Effector memory CD4-positive, alpha-beta T cell (primary cell): ENCODE measurements around the gene CAPZA3.
"Not testable (repeated sequence)": the region's sequence is repeated elsewhere in the genome, so short reads cannot be mapped to it uniquely, and the experiment has no call there.

ENCODE experiments used
- DNase-seq, 3 donors: peaks; one replicate each; pipeline ENCODE4 v3.0.0-alpha.2; 2020
- H3K27ac ChIP-seq: 2 replicates; pipeline ENCODE4 v1.7.0; 2013; ENCODE audit warnings: mild to moderate bottlenecking, low read length, moderate library complexity; ENCODE audit not compliant: insufficient read depth, poor library complexity, severe bottlenecking
- H3K27me3 ChIP-seq: replicated peaks from 2 replicates; pipeline ENCODE4 v1.7.0; 2013; ENCODE audit warnings: mild to moderate bottlenecking, low read length; ENCODE audit not compliant: insufficient read depth, control insufficient read depth, poor library complexity, severe bottlenecking
- H3K36me3 ChIP-seq: 2 replicates; pipeline ENCODE4 v1.7.0; 2013; ENCODE audit warnings: mild to moderate bottlenecking, low read length, moderate library complexity; ENCODE audit not compliant: control insufficient read depth, insufficient read depth
- H3K4me1 ChIP-seq: 2 replicates; pipeline ENCODE4 v1.7.0; 2013; ENCODE audit warnings: low read length, mild to moderate bottlenecking; ENCODE audit not compliant: control insufficient read depth, insufficient read depth, poor library complexity, severe bottlenecking
- H3K4me3 ChIP-seq: 2 replicates; pipeline ENCODE4 v1.7.0; 2013; ENCODE audit warnings: low read length, low read depth, mild to moderate bottlenecking; ENCODE audit not compliant: insufficient read depth, poor library complexity, severe bottlenecking
- H3K9me3 ChIP-seq: 2 replicates; pipeline ENCODE4 v1.7.0; 2013; ENCODE audit warnings: mild to moderate bottlenecking, low read length, moderate library complexity; ENCODE audit not compliant: control insufficient read depth

Gene CAPZA3

DNA sequence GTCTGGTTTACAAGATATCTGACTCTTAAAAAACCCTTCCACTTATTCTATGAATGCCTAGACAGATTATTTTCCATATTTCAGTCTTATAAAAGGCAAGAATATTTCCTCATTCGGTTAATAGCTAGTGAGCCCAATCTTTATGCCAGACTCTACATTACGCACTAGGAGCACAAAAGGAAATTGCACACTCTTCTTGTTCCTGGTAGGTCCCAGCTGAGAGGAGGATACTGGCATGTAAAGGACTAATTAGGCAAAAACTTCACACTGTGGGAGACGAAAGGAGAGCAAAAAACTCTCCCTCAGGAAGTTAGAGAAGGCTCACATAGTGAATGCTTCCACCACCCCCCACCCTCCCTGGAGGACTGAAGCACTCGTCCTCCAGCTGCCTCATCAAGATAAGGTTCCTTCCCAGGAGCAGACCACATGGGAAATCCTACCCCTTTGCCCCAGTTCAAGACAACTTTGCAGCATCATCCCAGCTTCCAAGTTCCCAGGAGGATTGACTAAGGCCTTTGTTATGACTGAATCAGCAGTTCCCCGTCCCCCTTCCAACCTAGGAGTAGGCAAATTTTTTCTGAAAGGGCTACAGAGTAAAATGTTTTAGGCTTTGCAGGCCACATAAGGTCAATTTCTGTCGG lies 14.5 kb downstream of the CAPZA3 start:
- DNase-seq: no peak
- Histone ChIP-seq H3K9me3 (no peaks in the 10 kb centered on the region), H3K36me3 (no peaks in the 10 kb centered on the region), H3K27me3 (no peaks in the 10 kb centered on the region), H3K4me3 (no peak overlapping the region), H3K4me1 (no peaks in the 10 kb centered on the region), H3K27ac (no peak overlapping the region)

GRCh38 chr12:18752947-18753346 lies 15.0 kb downstream of the CAPZA3 start:
- Histone ChIP-seq H3K9me3 (no peaks in the 10 kb centered on the region), H3K4me3 (no peak overlapping the region), H3K27ac (no peak overlapping the region)

DNA sequence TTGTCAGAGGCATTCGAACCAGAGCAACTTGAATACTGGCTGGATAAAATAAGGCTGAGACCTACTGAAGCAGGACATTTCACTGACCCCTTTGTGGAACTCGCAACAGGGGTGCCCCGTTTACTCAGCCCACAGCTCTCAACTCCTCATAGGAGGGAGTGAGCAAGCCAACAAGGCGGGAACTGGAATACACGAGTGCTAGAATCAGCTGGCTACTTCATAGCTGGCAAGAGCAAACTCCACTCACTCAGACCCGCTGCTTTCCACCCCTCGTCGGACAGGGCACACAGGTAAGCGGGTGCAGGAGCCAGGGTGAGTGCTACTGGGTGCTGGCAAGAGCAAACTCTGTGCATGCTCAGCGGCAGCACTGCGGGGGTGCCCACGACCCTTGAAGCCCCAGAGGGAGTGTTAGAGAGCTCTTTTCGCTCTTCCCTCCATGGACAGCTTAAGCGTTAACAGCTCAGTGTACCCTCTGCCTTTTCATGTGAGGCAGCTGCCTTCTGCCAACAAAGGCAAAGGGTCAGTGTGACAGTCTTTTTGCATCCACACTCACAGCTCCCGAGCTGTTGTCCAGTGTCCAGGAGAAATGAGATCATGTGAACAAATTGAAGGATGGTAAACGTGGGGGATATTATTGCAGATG lies 15.7 kb downstream of the CAPZA3 start:
- no peak overlapping the region for H3K4me3 ChIP-seq
- H3K9me3 ChIP-seq: no peaks in the 10 kb centered on the region
- H3K4me1 ChIP-seq: no peaks in the 10 kb centered on the region
- no peak for DNase-seq
- H3K27ac ChIP-seq: no peak overlapping the region
- no peaks in the 10 kb centered on the region for H3K36me3 ChIP-seq
- no peaks in the 10 kb centered on the region for H3K27me3 ChIP-seq

More at GRCh38 chr12:18752947-18753346, 15.0 kb downstream of the CAPZA3 start:
- H3K27me3 ChIP-seq: no peaks in the 10 kb centered on the region
- H3K4me1 ChIP-seq: no peaks in the 10 kb centered on the region
- no peak for DNase-seq
- H3K36me3 ChIP-seq: no peaks in the 10 kb centered on the region

GRCh38 chr12:18754124-18754707 lies 16.3 kb downstream of the CAPZA3 start:
- Histone ChIP-seq H3K27ac (no peak overlapping the region), H3K4me3 (no peak overlapping the region), H3K36me3 (no peaks in the 10 kb centered on the region), H3K27me3 (no peaks in the 10 kb centered on the region), H3K9me3 (no peaks in the 10 kb centered on the region), H3K4me1 (no peaks in the 10 kb centered on the region)
- DNase-seq: no peak

DNA sequence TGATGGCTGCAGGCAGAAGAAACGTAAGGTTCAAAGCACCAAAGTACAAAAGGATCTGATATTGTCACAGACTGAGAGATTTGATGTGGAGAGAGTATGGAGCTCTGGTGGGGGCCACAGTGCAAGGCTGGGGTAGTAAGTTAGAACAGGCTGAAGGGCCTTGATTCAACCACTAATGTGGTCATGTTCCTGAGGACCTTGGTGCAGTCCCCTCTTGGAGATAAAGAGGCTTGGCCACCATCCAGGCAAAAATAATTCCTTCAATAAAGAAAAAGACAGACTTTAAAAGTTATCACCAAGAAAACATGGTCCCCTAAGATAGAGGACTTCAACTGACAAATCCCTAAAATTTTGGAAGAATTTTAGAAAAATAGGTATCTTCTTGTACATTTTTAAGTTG lies 17.4 kb downstream of the CAPZA3 start:
- H3K4me1 ChIP-seq: no peaks in the 10 kb centered on the region
- no peak for DNase-seq
- H3K9me3 ChIP-seq: no peaks in the 10 kb centered on the region
- no peak overlapping the region for H3K4me3 ChIP-seq
- no peaks in the 10 kb centered on the region for H3K36me3 ChIP-seq
- H3K27me3 ChIP-seq: no peaks in the 10 kb centered on the region
- no peak overlapping the region for H3K27ac ChIP-seq

GRCh38 chr12:18766479-18766878 lies 28.6 kb downstream of the CAPZA3 start:
- not testable (repeated sequence) for H3K27ac ChIP-seq, H3K36me3 ChIP-seq, H3K27me3 ChIP-seq, DNase-seq, H3K4me3 ChIP-seq, H3K9me3 ChIP-seq, H3K4me1 ChIP-seq

DNA sequence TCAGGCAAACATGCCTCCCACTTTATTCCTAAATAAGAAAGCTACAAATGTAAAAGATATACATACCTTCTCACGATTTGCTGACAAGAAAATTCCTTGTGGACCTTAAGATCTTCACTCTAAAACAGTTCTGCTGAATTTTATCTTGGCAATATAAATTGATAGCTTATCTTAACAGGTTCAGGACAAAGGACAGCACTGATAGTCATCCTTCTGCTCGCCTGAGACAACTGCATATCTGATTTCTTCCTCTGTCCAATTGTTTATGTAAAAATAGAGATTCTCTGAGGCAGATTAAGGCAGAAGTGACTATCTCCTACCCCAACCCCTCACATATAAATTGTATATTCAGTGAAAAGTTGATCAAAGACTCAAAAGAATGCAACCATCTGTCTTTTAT lies 44.9 kb downstream of the CAPZA3 start:
- H3K27me3 ChIP-seq: no peaks in the 10 kb centered on the region
- no peaks in the 10 kb centered on the region for H3K36me3 ChIP-seq
- H3K4me3 ChIP-seq: no peak overlapping the region
- H3K9me3 ChIP-seq: no peaks in the 10 kb centered on the region
- DNase-seq: no peak
- H3K4me1 ChIP-seq: no peaks in the 10 kb centered on the region
- no peak overlapping the region for H3K27ac ChIP-seq

DNA sequence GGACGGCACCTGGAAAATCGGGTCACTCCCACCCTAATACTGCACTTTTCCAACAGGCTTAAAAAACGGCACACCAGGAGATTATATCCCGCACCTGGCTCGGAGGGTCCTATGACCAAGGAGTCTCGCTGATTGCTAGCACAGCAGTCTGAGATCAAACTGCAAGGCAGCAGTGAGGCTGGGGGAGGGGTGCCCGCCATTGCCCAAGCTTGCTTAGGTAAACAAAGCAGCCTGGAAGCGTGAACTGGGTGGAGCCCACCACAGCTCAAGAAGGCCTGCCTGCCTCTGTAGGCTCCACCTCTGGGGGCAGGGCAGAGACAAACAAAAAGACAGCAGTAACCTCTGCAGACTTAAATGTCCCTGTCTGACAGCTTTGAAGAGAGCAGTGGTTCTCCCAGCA lies 47.5 kb downstream of the CAPZA3 start:
- not testable (repeated sequence) for H3K9me3 ChIP-seq, DNase-seq, H3K4me3 ChIP-seq, H3K27me3 ChIP-seq, H3K4me1 ChIP-seq, H3K27ac ChIP-seq, H3K36me3 ChIP-seq
